Measurements from ENCODE around the gene WASF1.

DNA sequence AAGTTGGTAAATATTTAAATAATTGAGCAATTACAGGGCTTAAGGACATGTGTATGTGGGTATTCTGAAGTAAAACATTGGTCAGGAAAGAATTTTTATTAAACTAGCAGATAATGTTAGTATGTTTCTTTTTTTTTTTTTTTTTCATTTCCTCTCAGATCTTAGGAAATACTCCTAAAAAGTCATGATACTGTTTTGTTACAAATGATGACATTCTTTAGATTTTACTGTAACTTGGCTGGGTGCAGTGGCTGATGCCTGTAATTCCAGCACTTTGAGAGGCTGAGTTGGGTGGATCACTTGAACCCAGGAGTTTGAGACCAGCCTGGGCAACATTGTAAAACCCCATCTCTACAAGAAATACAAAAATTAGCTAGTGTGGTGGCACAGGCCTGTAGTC is 42.3 kb upstream of the WASF1 start:
- TF ChIP-seq, protein P1, sequence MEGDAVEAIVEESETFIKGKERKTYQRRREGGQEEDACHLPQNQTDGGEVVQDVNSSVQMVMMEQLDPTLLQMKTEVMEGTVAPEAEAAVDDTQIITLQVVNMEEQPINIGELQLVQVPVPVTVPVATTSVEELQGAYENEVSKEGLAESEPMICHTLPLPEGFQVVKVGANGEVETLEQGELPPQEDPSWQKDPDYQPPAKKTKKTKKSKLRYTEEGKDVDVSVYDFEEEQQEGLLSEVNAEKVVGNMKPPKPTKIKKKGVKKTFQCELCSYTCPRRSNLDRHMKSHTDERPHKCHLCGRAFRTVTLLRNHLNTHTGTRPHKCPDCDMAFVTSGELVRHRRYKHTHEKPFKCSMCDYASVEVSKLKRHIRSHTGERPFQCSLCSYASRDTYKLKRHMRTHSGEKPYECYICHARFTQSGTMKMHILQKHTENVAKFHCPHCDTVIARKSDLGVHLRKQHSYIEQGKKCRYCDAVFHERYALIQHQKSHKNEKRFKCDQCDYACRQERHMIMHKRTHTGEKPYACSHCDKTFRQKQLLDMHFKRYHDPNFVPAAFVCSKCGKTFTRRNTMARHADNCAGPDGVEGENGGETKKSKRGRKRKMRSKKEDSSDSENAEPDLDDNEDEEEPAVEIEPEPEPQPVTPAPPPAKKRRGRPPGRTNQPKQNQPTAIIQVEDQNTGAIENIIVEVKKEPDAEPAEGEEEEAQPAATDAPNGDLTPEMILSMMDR (IDR thresholded peaks at IDR 0.05) = no peak
- TF ChIP-seq EZH2phosphoT487 (IDR thresholded peaks at IDR 0.05) (no peak), EZH2 (IDR thresholded peaks at IDR 0.05) (no peak)

Measured in neural progenitor cell (in vitro differentiated cells).